K562 (cell line): Measurements from ENCODE around the gene F13A1.

Source experiments
- ATF1 ChIP-seq, 2 experiments: fragments of 450-650 bp in 1 of 2; IDR thresholded peaks; 2 replicates each; pipeline ENCODE4 v1.6.1; 2016; ENCODE audit warnings: missing compliant biosample characterization in 1 of 2, missing genetic modification characterization in 1 of 2
- KDM1A ChIP-seq, 2 experiments: fragments of 450-650 bp; IDR thresholded peaks; 2 replicates each; pipeline ENCODE4 v1.6.1; 2016; ENCODE audit warnings: mild to moderate bottlenecking in 2 of 2
- RFX5 ChIP-seq: IDR thresholded peaks from 2 replicates; pipeline ENCODE4 v1.6.1; 2011; ENCODE audit warnings: low read depth, mild to moderate bottlenecking, improper control_type of control experiment, low read length
- SMARCA4 ChIP-seq: fragments of 450-650 bp; IDR thresholded peaks from 2 replicates; pipeline ENCODE4 v1.6.1; 2016
- TAF1 ChIP-seq: IDR thresholded peaks from 2 replicates; pipeline ENCODE4 v1.6.1; 2011; ENCODE audit warnings: mild to moderate bottlenecking, low read length, moderate library complexity; ENCODE audit not compliant: insufficient read depth, control insufficient read depth, severe bottlenecking; ENCODE audit errors: extremely low read depth
- ZNF124 ChIP-seq: sonication (generic); formaldehyde crosslinking; IDR thresholded peaks from 2 replicates; pipeline ENCODE4 v1.8.1; 2022; ENCODE audit warnings: missing genetic modification reagents
- ZNF239 ChIP-seq: fragments of 250-450 bp; sonication (Bioruptor Pico); IDR thresholded peaks from 2 replicates; pipeline ENCODE4 v1.4.0; 2020; ENCODE audit warnings: mild to moderate bottlenecking
- ZNF354B ChIP-seq: fragments of 250-450 bp; sonication (Bioruptor Pico); IDR thresholded peaks from 2 replicates; pipeline ENCODE4 v1.4.0; 2020
- TF ChIP-seq, protein P1 (sequence below): fragments of 200-800 bp; sonication (Bioruptor generic); IDR thresholded peaks from 2 replicates; pipeline ENCODE4 v1.6.1; 2016; ENCODE audit warnings: missing genetic modification characterization, missing compliant biosample characterization
- TF ChIP-seq, protein P2 (sequence below): fragments of 450-650 bp; formaldehyde crosslinking; IDR thresholded peaks from 2 replicates; pipeline ENCODE4 v1.4.0; 2022; ENCODE audit warnings: missing genetic modification characterization
- TF ChIP-seq, protein P3 (sequence below), 2 experiments: fragments of 450-650 bp; formaldehyde crosslinking in 1 of 2; IDR thresholded peaks; 2 replicates each; pipeline versions ENCODE4 v1.4.0 to v1.6.1; 2014 to 2020; ENCODE audit warnings: mild to moderate bottlenecking in 2 of 2, borderline replicate concordance in 1 of 2, low read depth in 1 of 2
- TF ChIP-seq, protein P4 (sequence below), 3 experiments: IDR thresholded peaks in 2 of 3; conservative IDR thresholded peaks in 1 of 3; 2 replicates each; pipeline ENCODE4 v1.5.1; 2011 to 2012; ENCODE audit warnings: low read length in 3 of 3, mild to moderate bottlenecking in 3 of 3, control low read depth in 2 of 3, improper control_type of control experiment in 1 of 3, inconsistent platforms in 1 of 3, low read depth in 1 of 3, mixed read lengths in 1 of 3, moderate library complexity in 1 of 3; ENCODE audit not compliant: insufficient read depth in 2 of 3

DNA sequence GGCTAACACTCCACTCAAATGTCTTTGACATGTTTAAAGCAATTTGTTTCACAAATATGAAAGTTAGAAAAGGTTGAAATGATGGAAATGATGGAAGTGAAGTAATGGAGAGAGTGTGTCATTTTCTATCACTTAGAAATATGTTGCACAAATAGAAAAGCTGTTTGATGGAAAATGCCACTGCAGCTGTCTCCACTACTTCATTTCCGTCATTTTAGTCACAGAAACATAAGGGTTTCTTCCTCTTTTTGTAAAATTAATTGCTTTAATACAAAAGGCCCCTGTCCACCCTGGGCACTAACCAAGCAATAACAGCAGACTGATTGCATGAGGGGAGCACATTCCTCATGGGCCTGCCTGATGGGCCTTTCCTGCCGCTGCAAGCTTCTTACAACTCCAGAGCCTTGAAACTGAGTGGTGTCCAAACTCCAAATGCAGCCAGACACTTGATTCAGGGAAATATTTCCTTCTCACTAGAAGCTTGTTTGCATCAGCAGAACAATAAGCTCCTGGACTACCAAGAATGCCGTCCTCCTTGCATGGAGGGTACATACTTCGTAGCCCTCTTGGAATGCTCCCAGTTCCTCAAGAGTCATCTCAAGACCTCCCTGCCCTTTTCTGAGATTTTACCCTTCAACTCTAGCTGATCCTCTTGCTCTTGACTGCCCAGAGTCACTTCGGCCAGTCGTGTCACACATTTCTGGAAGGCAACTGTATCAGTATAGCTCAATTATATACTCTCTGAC, 36.1 kb downstream of the F13A1 start:
- TF ChIP-seq, protein P1, sequence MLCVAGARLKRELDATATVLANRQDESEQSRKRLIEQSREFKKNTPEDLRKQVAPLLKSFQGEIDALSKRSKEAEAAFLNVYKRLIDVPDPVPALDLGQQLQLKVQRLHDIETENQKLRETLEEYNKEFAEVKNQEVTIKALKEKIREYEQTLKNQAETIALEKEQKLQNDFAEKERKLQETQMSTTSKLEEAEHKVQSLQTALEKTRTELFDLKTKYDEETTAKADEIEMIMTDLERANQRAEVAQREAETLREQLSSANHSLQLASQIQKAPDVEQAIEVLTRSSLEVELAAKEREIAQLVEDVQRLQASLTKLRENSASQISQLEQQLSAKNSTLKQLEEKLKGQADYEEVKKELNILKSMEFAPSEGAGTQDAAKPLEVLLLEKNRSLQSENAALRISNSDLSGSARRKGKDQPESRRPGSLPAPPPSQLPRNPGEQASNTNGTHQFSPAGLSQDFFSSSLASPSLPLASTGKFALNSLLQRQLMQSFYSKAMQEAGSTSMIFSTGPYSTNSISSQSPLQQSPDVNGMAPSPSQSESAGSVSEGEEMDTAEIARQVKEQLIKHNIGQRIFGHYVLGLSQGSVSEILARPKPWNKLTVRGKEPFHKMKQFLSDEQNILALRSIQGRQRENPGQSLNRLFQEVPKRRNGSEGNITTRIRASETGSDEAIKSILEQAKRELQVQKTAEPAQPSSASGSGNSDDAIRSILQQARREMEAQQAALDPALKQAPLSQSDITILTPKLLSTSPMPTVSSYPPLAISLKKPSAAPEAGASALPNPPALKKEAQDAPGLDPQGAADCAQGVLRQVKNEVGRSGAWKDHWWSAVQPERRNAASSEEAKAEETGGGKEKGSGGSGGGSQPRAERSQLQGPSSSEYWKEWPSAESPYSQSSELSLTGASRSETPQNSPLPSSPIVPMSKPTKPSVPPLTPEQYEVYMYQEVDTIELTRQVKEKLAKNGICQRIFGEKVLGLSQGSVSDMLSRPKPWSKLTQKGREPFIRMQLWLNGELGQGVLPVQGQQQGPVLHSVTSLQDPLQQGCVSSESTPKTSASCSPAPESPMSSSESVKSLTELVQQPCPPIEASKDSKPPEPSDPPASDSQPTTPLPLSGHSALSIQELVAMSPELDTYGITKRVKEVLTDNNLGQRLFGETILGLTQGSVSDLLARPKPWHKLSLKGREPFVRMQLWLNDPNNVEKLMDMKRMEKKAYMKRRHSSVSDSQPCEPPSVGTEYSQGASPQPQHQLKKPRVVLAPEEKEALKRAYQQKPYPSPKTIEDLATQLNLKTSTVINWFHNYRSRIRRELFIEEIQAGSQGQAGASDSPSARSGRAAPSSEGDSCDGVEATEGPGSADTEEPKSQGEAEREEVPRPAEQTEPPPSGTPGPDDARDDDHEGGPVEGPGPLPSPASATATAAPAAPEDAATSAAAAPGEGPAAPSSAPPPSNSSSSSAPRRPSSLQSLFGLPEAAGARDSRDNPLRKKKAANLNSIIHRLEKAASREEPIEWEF (CRISPR knock-in tag) = no peak
- TF ChIP-seq TAF1 = no peak
- no peak for TF ChIP-seq ZNF124 (CRISPR knock-in tag)
- TF ChIP-seq KDM1A (IDR thresholded peaks at IDR 0.05) = no peak
- TF ChIP-seq, protein P2, sequence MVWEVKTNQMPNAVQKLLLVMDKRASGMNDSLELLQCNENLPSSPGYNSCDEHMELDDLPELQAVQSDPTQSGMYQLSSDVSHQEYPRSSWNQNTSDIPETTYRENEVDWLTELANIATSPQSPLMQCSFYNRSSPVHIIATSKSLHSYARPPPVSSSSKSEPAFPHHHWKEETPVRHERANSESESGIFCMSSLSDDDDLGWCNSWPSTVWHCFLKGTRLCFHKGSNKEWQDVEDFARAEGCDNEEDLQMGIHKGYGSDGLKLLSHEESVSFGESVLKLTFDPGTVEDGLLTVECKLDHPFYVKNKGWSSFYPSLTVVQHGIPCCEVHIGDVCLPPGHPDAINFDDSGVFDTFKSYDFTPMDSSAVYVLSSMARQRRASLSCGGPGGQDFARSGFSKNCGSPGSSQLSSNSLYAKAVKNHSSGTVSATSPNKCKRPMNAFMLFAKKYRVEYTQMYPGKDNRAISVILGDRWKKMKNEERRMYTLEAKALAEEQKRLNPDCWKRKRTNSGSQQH (CRISPR knock-in tag) = no peak
- no peak for TF ChIP-seq ZNF239
- no peak for TF ChIP-seq RFX5
- TF ChIP-seq, protein P3, sequence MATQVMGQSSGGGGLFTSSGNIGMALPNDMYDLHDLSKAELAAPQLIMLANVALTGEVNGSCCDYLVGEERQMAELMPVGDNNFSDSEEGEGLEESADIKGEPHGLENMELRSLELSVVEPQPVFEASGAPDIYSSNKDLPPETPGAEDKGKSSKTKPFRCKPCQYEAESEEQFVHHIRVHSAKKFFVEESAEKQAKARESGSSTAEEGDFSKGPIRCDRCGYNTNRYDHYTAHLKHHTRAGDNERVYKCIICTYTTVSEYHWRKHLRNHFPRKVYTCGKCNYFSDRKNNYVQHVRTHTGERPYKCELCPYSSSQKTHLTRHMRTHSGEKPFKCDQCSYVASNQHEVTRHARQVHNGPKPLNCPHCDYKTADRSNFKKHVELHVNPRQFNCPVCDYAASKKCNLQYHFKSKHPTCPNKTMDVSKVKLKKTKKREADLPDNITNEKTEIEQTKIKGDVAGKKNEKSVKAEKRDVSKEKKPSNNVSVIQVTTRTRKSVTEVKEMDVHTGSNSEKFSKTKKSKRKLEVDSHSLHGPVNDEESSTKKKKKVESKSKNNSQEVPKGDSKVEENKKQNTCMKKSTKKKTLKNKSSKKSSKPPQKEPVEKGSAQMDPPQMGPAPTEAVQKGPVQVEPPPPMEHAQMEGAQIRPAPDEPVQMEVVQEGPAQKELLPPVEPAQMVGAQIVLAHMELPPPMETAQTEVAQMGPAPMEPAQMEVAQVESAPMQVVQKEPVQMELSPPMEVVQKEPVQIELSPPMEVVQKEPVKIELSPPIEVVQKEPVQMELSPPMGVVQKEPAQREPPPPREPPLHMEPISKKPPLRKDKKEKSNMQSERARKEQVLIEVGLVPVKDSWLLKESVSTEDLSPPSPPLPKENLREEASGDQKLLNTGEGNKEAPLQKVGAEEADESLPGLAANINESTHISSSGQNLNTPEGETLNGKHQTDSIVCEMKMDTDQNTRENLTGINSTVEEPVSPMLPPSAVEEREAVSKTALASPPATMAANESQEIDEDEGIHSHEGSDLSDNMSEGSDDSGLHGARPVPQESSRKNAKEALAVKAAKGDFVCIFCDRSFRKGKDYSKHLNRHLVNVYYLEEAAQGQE (IDR thresholded peaks at IDR 0.05; ENCODE audit: borderline replicate concordance) = no peak
- TF ChIP-seq, protein P3 (CRISPR knock-in tag; IDR thresholded peaks at IDR 0.05; ENCODE audit: low read depth) = no peak
- TF ChIP-seq, protein P4, sequence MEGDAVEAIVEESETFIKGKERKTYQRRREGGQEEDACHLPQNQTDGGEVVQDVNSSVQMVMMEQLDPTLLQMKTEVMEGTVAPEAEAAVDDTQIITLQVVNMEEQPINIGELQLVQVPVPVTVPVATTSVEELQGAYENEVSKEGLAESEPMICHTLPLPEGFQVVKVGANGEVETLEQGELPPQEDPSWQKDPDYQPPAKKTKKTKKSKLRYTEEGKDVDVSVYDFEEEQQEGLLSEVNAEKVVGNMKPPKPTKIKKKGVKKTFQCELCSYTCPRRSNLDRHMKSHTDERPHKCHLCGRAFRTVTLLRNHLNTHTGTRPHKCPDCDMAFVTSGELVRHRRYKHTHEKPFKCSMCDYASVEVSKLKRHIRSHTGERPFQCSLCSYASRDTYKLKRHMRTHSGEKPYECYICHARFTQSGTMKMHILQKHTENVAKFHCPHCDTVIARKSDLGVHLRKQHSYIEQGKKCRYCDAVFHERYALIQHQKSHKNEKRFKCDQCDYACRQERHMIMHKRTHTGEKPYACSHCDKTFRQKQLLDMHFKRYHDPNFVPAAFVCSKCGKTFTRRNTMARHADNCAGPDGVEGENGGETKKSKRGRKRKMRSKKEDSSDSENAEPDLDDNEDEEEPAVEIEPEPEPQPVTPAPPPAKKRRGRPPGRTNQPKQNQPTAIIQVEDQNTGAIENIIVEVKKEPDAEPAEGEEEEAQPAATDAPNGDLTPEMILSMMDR (IDR thresholded peaks at IDR 0.05 in 2 of 3, conservative IDR thresholded peaks at IDR 0.05 in 1 of 3; ENCODE audit: insufficient read depth in 2 of 3, low read depth in 1 of 3, low read length in 3 of 3) = no peak
- no peak for TF ChIP-seq ATF1 (CRISPR knock-in tag; IDR thresholded peaks at IDR 0.05)
- no peak for TF ChIP-seq ATF1 (tag; IDR thresholded peaks at IDR 0.05)
- no peak for TF ChIP-seq ZNF354B (CRISPR knock-in tag)
- no peak for TF ChIP-seq SMARCA4
